HCT116 (cell line): ENCODE measurements around the gene CLPTM1L.
A peak's percentile ranks its signal among the peaks of the same experiment; 100 is the strongest.

ENCODE experiments used
- CTCF ChIP-seq, 3 experiments: fragments of 200-600 bp in 1 of 3; sonication (generic) in 1 of 3; IDR thresholded peaks in 2 of 3; conservative IDR thresholded peaks in 1 of 3; 2 replicates each; pipeline ENCODE4 v1.5.1; 2012 to 2017; ENCODE audit warnings: low read depth in 2 of 3, low read length in 2 of 3, antibody characterized with exemption in 1 of 3, borderline replicate concordance in 1 of 3, control low read depth in 1 of 3, mild to moderate bottlenecking in 1 of 3, mixed read lengths in 1 of 3, mixed run types in 1 of 3, moderate library complexity in 1 of 3; ENCODE audit not compliant: insufficient read depth in 1 of 3
- EGR1 ChIP-seq: IDR thresholded peaks from 2 replicates; pipeline ENCODE4 v1.6.1; 2012; ENCODE audit warnings: low read depth
- EZH2phosphoT487 ChIP-seq: fragments of 200-600 bp; IDR thresholded peaks from 2 replicates; pipeline ENCODE4 v1.6.1; 2018; ENCODE audit warnings: antibody characterized with exemption, borderline replicate concordance
- POLR2A ChIP-seq: IDR thresholded peaks from 2 replicates; pipeline ENCODE4 v1.7.0; 2011; ENCODE audit warnings: borderline replicate concordance; ENCODE audit not compliant: insufficient read depth, insufficient read length; ENCODE audit errors: extremely low read depth
- POLR2AphosphoS5 ChIP-seq: IDR thresholded peaks from 2 replicates; pipeline ENCODE4 v1.6.1; 2011; ENCODE audit warnings: mild to moderate bottlenecking, low read depth, low read length, moderate library complexity
- ZNF274 ChIP-seq: fragments of 200-500 bp; sonication (Bioruptor generic); IDR thresholded peaks from 2 replicates; pipeline ENCODE4 v1.6.1; 2014; ENCODE audit warnings: mild to moderate bottlenecking, low read depth, low read length, inconsistent platforms

GRCh38 chr5:1294835-1295649 is 49.9 kb downstream of the CLPTM1L start, which contains the start of gene TERT:
- no peak; the same call in 1 of the 2 replicates for TF ChIP-seq POLR2AphosphoS5
- no peak for TF ChIP-seq CTCF (IDR thresholded peaks at IDR 0.05 in 2 of 3, conservative IDR thresholded peaks at IDR 0.05 in 1 of 3; ENCODE audit: borderline replicate concordance in 1 of 3, insufficient read depth in 1 of 3, low read depth in 2 of 3, low read length in 2 of 3)
- TF ChIP-seq EZH2phosphoT487, result no peak
- TF ChIP-seq POLR2A, result peak; percentile 57
- no peak for TF ChIP-seq EGR1
- TF ChIP-seq ZNF274, result no peak
